GM12878 (cell line): ENCODE results near the gene CDC45. TPM values are rescaled to one million over a fixed set of nuclear protein-coding genes. Genes with fewer than 3 reads are reported as not detected.

ENCODE experiments used
- ATAC-seq: fragments of 200-7000 bp; cut with Tn5 transposase; 3 replicates; pipeline ENCODE4 v1.9.1; 2020; ENCODE audit warnings: mild to moderate bottlenecking, moderate library complexity
- BruUV-seq: library from RNA; stranded (reverse); fragments of 400-500 nt; replicated peaks from 2 replicates; lab custom pipeline; 2021; lab: Mats Ljungman, UMichigan
- CTCF ChIA-PET: fragments of 300-600 bp; sonication (Branson Sonifier 250); formaldehyde crosslinking; extraction: SDS; loops from one replicate; lab custom pipeline; 2021; ENCODE audit warnings: inconsistent platforms; lab: Yijun Ruan, JAX
- POLR2A ChIA-PET: fragments of 350-600 bp; formaldehyde crosslinking; extraction: SDS; loops from one replicate; lab custom pipeline; 2021; ENCODE audit warnings: inconsistent platforms; lab: Charles Lee
- RAD21 ChIA-PET: fragments of 300-600 bp; sonication (Branson Sonifier 250); formaldehyde crosslinking; loops from one replicate; lab custom pipeline; 2023; ENCODE audit warnings: antibody characterized with exemption; ENCODE audit not compliant: unreplicated experiment; lab: Charles Lee
- SMC1A ChIA-PET: fragments of 300-600 bp; sonication (Branson Sonifier 250); formaldehyde crosslinking; loops from one replicate; lab custom pipeline; 2023; ENCODE audit not compliant: unreplicated experiment, uncharacterized antibody; lab: Charles Lee
- DNase-seq: peaks from one replicate; pipeline ENCODE4 v3.0.0-alpha.2; 2011; ENCODE audit warnings: low read depth, low spot score
- FAIRE-seq: peaks from 3 replicates; lab custom pipeline; 2011; peaks lifted over from hg19 to GRCh38; lab: Jason Lieb, UNC
- H2AFZ ChIP-seq: 2 replicates; pipeline ENCODE4 v1.6.0; 2011; ENCODE audit warnings: low read depth, low read length, control low read depth; ENCODE audit not compliant: control insufficient read depth
- H3K27ac ChIP-seq: 2 replicates; pipeline ENCODE4 v1.5.1; 2011; ENCODE audit warnings: control low read depth; ENCODE audit not compliant: control insufficient read depth, insufficient read depth
- H3K27me3 ChIP-seq, 2 experiments: replicated peaks in 1 of 2; 2 replicates each; pipeline versions ENCODE4 v1.6.0 to v1.6.1; 2011; ENCODE audit warnings: low read length in 1 of 2; ENCODE audit not compliant: control insufficient read depth in 2 of 2, insufficient read depth in 2 of 2
- H3K36me3 ChIP-seq, 2 experiments: 2 replicates each; pipeline ENCODE4 v1.5.1; 2011; ENCODE audit warnings: low read length in 1 of 2; ENCODE audit not compliant: control insufficient read depth in 2 of 2, insufficient read depth in 2 of 2
- H3K4me1 ChIP-seq: 2 replicates; pipeline ENCODE4 v1.6.1; 2011; ENCODE audit warnings: mild to moderate bottlenecking, low read length, moderate library complexity, mixed read lengths; ENCODE audit not compliant: control insufficient read depth, insufficient read depth
- H3K4me2 ChIP-seq: 2 replicates; pipeline ENCODE4 v1.6.0; 2011; ENCODE audit warnings: control low read depth; ENCODE audit not compliant: control insufficient read depth, insufficient read depth
- H3K4me3 ChIP-seq: fragments of 200-600 bp; sonication (generic); 2 replicates; pipeline ENCODE4 v1.5.1; 2016
- H3K79me2 ChIP-seq: 2 replicates; pipeline ENCODE4 v1.6.0; 2011; ENCODE audit warnings: low read length; ENCODE audit not compliant: control insufficient read depth, insufficient read depth
- H3K9ac ChIP-seq: 2 replicates; pipeline ENCODE4 v1.8.0; 2011; ENCODE audit warnings: low read length, control low read depth, mixed read lengths; ENCODE audit not compliant: control insufficient read depth, insufficient read depth
- H3K9me3 ChIP-seq: replicated peaks from 3 replicates; pipeline ENCODE4 v1.5.1; 2011; ENCODE audit warnings: mild to moderate bottlenecking, low read length; ENCODE audit not compliant: control insufficient read depth, insufficient read depth
- H4K20me1 ChIP-seq: 2 replicates; pipeline ENCODE4 v1.6.0; 2011; ENCODE audit not compliant: control insufficient read depth, insufficient read depth
- EP300 ChIP-seq, 2 experiments: fragments of 150-350 bp in 1 of 2; IDR thresholded peaks; 2 replicates each; pipeline ENCODE4 v1.6.1; 2011 to 2012; ENCODE audit warnings: low read depth in 2 of 2, low read length in 2 of 2, borderline replicate concordance in 1 of 2, improper control_type of control experiment in 1 of 2, inconsistent platforms in 1 of 2; ENCODE audit not compliant: control insufficient read depth in 1 of 2
- IRF3 ChIP-seq: fragments of 450-650 bp; IDR thresholded peaks from 2 replicates; pipeline ENCODE4 v1.6.1; 2014; ENCODE audit warnings: mild to moderate bottlenecking
- MEF2A ChIP-seq: IDR thresholded peaks from 2 replicates; pipeline ENCODE4 v1.6.1; 2011; ENCODE audit warnings: low read depth, mild to moderate bottlenecking, low read length, moderate library complexity; ENCODE audit not compliant: insufficient read depth
- NFIC ChIP-seq: IDR thresholded peaks from 2 replicates; pipeline ENCODE4 v1.6.1; 2012; ENCODE audit warnings: low read depth, mild to moderate bottlenecking, inconsistent platforms, low read length, moderate library complexity
- PRDM15 ChIP-seq: fragments of 450-650 bp; formaldehyde crosslinking; IDR thresholded peaks from 2 replicates; pipeline ENCODE4 v1.4.0; 2020; ENCODE audit warnings: mild to moderate bottlenecking, moderate library complexity
- RBBP5 ChIP-seq: fragments of 200-600 bp; sonication (generic); conservative IDR thresholded peaks from 2 replicates; pipeline ENCODE4 v1.6.1; 2016
- RFX5 ChIP-seq: IDR thresholded peaks from 2 replicates; pipeline ENCODE4 v1.6.1; 2011; ENCODE audit warnings: low read depth, low read length, improper control_type of control experiment
- ZNF687 ChIP-seq: fragments of 450-650 bp; IDR thresholded peaks from 2 replicates; pipeline ENCODE4 v1.6.1; 2017; ENCODE audit warnings: mild to moderate bottlenecking, moderate library complexity
- WGBS: methylation state at CpG from one replicate; pipeline ENCODE4 v1.1.6; 2016; ENCODE audit warnings: low lambda C conversion rate; ENCODE audit not compliant: insufficient replicate concordance, insufficient coverage; ENCODE audit errors: missing lambda C conversion rate; 5-methylcytosine and 5-hydroxymethylcytosine counted together
- in situ Hi-C: fragments of 300-500 bp; cut with MboI; formaldehyde crosslinking; loops from 9 replicates; pipeline ENCODE4 v1.14.3; 2018; ENCODE audit warnings: mixed read lengths
- intact Hi-C: fragments of 100-400 bp; cut with micrococcal nuclease; formaldehyde crosslinking; loops from one replicate; pipeline ENCODE4 v1.14.2; 2022; ENCODE audit not compliant: unreplicated experiment
- polyA plus RNA-seq, 11 experiments: library from polyadenylated mRNA; depleted of rRNA in 4 of 11; unstranded in 6 of 11; stranded (reverse) in 5 of 11; fragments of >200 nt; fragmentation: Nextera tagmentation in 4 of 11; fragmentation: Illumina TruSeq in 1 of 11; extraction: Ambion mirVana in 4 of 11; extraction: Trizol in 1 of 11; gene quantifications; 1 replicate in 1 of 11; 2 replicates in 10 of 11; pipeline versions ENCODE4 v1.2.1 to v1.2.3, GENCODE V29; 2011 to 2016; ENCODE audit warnings: inconsistent platforms in 2 of 11, missing spikeins in 2 of 11, low read depth in 1 of 11
- total RNA-seq, 4 experiments: library from RNA; depleted of rRNA in 3 of 4; stranded (reverse); fragments of >200 nt in 3 of 4; fragmentation: Illumina TruSeq in 1 of 4; extraction: Trizol in 1 of 4; gene quantifications; 2 replicates each; pipeline versions ENCODE4 v1.2.1 to v1.2.3, GENCODE V29; 2013 to 2021
- TF ChIP-seq, protein P1 (sequence below): fragments of 450-650 bp; IDR thresholded peaks from 2 replicates; pipeline ENCODE4 v1.6.1; 2017; ENCODE audit warnings: antibody characterized with exemption, mild to moderate bottlenecking, moderate library complexity

The CDC45 gene
- total and polyA plus RNA-seq, 10 of the 15 experiments (the other 5 are each of a cell fraction or from before 2014, with no cell fraction given), result 40.8 to 88.5 (median 54.2) TPM

GRCh38 chr22:19536564-19536963 lies 56.8 kb downstream of the CDC45 start:
- SMC1A ChIA-PET, result no interaction called here
- DNase-seq (no peak), ATAC-seq (no peak), FAIRE-seq (no peak)
- in situ Hi-C loops, result no loop called here
- H3K27ac ChIP-seq, result no peak overlapping the region
- no peak overlapping the region for H2AFZ ChIP-seq
- no peaks in the 10 kb centered on the region for H3K36me3 ChIP-seq
- H3K4me1 ChIP-seq, result no peaks in the 10 kb centered on the region
- POLR2A ChIA-PET, result no interaction called here
- no TSS peak for BruUV-seq
- no peaks in the 10 kb centered on the region for H3K79me2 ChIP-seq
- no peak overlapping the region for H3K4me2 ChIP-seq
- TF ChIP-seq RFX5, result no peak
- TF ChIP-seq RBBP5, result no peak
- TF ChIP-seq NFIC, result no peak
- no peak for TF ChIP-seq MEF2A
- TF ChIP-seq, protein P1, sequence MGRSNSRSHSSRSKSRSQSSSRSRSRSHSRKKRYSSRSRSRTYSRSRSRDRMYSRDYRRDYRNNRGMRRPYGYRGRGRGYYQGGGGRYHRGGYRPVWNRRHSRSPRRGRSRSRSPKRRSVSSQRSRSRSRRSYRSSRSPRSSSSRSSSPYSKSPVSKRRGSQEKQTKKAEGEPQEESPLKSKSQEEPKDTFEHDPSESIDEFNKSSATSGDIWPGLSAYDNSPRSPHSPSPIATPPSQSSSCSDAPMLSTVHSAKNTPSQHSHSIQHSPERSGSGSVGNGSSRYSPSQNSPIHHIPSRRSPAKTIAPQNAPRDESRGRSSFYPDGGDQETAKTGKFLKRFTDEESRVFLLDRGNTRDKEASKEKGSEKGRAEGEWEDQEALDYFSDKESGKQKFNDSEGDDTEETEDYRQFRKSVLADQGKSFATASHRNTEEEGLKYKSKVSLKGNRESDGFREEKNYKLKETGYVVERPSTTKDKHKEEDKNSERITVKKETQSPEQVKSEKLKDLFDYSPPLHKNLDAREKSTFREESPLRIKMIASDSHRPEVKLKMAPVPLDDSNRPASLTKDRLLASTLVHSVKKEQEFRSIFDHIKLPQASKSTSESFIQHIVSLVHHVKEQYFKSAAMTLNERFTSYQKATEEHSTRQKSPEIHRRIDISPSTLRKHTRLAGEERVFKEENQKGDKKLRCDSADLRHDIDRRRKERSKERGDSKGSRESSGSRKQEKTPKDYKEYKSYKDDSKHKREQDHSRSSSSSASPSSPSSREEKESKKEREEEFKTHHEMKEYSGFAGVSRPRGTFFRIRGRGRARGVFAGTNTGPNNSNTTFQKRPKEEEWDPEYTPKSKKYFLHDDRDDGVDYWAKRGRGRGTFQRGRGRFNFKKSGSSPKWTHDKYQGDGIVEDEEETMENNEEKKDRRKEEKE, result no peak
- TF ChIP-seq ZNF687, result no peak
- no peak for TF ChIP-seq IRF3
- no peak for TF ChIP-seq PRDM15
- no peak for TF ChIP-seq EP300 (IDR thresholded peaks at IDR 0.05; ENCODE audit: borderline replicate concordance in 1 of 2, control insufficient read depth in 1 of 2, low read depth in 2 of 2, low read length in 2 of 2)
- H4K20me1 ChIP-seq, result no peaks in the 10 kb centered on the region
- intact Hi-C loops, result no loop called here
- no peaks in the 10 kb centered on the region for H3K9me3 ChIP-seq
- no peak overlapping the region for H3K9ac ChIP-seq
- H3K4me3 ChIP-seq, result no peak overlapping the region
- H3K27me3 ChIP-seq, result no peaks in the 10 kb centered on the region; a peak in 1 of 4 replicates
- RAD21 ChIA-PET, result no interaction called here
- CTCF ChIA-PET, result no interaction called here
- 52% methylated on average over 9 of the region's 9 CpGs for WGBS
